HG02885 (cell line): ENCODE data around the gene OSER1.
"Not testable (repeated sequence)": the region's sequence is repeated elsewhere in the genome, so short reads cannot be mapped to it uniquely, and the experiment has no call there.

Experiments
- ATAC-seq: cut with Tn5 transposase; IDR thresholded peaks from one replicate; pipeline ENCODE4 v1.9.1; 2021; ENCODE audit warnings: mild to moderate bottlenecking; ENCODE audit not compliant: unreplicated experiment, poor library complexity

OSER1 gene

GRCh38 chr20:44210406-44211176 lies at the start of gene OSER1:
Gene OSER1, minus strand, starts transcription at chr20:44210771. Its CDS starts 3,814 bp downstream, at chr20:44206957.
- peak; percentile 85 for ATAC-seq

GRCh38 chr20:44258226-44258890 lies 47.8 kb upstream of the OSER1 start:
- ATAC-seq, result no peak

DNA sequence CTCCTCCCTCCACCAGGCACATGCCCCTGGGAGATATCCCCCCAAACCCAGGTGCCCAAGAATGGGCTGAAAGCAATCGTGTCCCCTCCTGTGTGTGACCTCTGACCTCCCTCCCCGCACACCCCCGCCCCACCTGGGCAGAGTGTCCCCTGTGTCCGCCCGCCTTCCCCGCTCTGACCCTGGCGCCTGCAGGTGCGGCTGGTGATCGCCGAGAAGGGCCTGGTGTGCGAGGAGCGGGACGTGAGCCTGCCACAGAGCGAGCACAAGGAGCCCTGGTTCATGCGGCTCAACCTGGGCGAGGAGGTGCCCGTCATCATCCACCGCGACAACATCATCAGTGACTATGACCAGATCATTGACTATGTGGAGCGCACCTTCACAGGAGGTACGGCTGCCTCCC lies 46.4 kb upstream of the OSER1 start:
- ATAC-seq, result no peak

DNA sequence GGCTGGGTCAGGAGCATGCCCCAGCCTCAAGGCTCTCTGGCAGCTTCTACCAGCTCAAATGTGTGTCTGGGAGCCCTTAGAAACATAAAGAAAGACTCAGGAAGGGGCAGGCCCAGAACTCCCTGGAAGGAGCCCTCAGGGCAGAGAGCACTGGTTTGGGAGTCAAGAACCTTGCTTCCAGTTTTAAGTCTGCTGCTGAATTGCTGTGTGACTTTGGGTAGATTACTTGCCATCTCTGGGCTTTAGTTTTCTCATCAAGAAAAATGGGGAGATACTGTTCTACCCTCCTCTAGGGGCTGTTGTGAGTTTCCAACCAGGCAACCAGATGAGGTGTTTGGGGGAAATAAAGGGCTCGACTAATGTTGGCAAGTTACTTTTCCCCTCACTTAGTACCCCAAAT lies 45.4 kb upstream of the OSER1 start:
- no peak for ATAC-seq

DNA sequence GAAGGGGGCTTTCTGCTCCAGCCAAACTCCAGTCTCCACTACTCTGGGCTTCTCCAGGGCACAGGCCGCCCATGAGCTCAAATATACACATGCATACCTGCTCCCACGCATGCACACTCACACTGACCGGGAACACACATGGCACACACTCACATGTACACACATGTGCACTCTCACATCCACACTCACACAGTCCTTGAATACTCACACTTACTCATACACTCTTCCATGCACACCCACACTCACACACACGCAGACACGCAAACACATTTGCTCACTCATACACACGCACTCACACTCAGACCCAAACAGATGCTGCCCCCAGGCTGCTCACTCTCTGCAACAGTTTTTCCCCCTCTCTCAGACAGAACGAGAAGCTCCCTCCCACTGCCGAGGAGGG lies 43.5 kb upstream of the OSER1 start:
- ATAC-seq, result no peak

GRCh38 chr20:44253528-44253927 lies 43.0 kb upstream of the OSER1 start:
- no peak for ATAC-seq

GRCh38 chr20:44251284-44251683 lies 40.7 kb upstream of the OSER1 start:
- no peak for ATAC-seq

DNA sequence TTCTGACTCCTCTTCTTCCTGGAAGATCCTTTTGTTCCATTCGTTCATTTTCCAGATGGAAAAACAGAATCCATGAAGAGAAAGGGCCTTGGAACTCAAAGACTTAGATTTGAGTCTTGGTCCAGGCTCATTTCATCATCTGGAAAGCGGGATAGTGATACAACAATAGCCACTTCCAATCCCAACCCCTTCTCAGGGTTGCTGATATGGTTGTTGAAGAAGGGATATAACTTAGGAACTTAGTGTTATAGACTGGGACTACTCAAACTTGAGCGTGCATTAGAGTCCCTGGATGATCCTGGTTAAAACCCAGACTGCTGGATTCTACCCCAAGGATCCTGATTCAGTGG lies 37.8 kb upstream of the OSER1 start:
- no peak for ATAC-seq

DNA sequence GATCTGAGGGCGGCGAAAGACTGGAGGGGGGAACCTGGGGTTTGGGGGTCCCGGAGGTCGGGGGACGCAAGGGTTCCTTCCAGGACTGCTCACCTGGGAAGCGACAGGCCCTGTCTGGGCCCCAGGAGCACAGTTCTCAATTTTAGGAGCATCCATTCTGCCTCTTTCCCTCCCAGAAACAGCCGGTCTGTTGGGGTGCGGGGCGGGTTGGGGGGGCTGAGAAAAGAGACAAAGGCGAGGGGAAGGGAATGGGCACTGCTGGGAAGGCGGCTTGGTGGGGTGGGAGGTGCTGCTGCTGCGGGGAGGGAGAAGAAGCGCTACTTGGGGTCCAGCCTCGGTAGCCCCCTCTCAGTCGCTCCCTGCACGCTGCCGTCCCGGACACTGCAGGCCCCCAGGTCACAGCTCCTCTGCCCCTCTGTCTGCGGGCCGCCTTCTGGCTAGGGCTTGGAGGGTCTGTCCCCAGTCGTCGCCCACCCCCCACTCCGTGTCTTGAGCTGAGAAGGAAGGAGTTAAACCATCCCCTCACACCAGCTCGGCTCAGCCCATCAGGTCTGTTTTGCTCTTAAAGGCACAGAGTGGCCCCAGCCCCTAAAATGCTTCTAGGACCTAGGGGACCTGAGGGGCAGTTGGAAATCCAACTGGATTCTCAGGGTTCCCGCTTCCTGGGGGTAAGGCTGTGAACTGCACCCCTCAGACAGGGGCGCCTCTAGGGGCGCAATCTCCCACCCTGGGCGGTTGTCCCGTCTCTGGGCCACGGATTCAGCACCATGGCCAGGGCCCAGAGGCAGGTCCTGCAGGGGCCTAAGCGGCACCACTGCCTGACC lies 37.2 kb upstream of the OSER1 start:
- no peak for ATAC-seq

GRCh38 chr20:44247131-44247571 lies 36.6 kb upstream of the OSER1 start, which contains the start of gene GDAP1L1:
Gene GDAP1L1, plus strand, starts transcription at chr20:44247308. Its CDS starts 27 bp downstream, at chr20:44247335.
- ATAC-seq, result no peak

DNA sequence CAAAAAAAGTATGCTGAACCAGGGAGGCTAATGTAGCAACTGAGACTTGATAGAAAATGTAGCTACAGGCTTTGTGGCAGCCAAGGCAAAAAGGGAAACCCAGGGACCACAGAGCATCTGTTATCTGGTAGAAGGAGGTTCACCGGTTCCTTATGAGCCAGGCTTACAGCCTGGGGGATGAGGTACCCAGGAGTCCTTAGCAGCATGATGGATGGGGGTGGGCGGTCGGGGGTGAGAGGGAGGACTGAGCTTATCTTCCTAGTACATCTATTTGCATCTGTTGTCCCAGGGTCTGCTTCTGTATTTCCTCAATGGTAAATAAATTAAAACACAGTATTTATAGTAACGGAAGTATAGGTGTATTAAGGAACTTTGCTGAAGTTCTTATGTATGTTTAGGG lies 35.4 kb upstream of the OSER1 start:
- ATAC-seq, result no peak

GRCh38 chr20:44241796-44242195 lies 31.2 kb upstream of the OSER1 start:
- ATAC-seq, result no peak

GRCh38 chr20:44236840-44237239 lies 26.3 kb upstream of the OSER1 start:
- not testable (repeated sequence) for ATAC-seq

DNA sequence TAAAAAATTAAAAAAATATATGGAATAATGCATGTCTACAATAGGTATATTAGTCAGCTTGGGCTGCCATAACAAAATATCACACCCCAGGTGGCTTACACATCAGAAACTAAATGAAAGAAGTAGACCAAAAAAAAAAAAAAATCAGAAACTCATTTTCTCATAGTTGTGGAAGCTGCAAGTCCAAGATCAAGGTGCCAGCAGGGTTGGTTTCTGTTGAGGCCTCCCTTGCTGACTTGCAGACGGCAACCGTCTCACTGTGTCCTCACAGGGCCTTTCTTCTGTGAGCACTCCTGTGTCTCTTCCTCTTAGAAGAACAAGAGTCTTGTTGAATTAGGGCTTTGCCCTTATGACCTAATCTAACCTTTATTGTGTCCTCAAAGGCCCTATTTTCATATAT lies 25.1 kb upstream of the OSER1 start:
- no peak for ATAC-seq

DNA sequence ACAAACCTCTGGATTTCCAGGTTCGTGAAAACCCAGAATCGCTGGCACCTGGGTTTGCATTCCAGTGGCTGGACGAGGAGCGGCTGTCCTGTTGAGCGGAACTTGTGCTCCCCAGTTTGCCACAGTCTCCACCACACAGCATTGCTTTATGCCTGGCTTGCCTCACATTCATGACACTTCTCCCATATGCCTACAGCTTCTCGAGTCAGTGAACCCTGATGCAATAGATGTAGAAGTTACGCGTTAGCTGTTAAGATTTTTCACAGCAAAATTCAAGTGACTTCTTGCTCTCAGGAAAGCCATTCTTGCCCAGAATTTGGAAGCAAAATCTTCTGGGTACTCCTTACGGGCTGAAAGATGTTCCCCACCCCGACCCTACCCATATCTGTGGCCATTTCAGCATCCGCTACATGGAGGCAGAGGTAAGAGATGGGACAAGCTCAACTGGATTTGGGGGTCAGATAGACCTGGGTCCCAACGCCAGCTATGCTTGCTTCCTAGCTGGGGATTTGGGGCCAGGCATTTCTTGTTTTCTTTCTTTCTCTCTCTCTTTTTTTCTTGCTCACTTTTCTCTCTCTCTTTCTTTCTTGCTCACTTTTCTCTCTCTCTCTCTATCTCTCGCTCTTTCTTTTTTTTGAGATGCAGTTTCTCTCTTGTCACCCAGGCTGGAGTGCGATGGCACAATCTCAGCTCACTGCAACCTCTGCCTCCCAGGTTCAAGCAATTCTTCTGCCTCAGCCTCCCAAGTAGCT lies 24.2 kb upstream of the OSER1 start:
- ATAC-seq, result no peak

DNA sequence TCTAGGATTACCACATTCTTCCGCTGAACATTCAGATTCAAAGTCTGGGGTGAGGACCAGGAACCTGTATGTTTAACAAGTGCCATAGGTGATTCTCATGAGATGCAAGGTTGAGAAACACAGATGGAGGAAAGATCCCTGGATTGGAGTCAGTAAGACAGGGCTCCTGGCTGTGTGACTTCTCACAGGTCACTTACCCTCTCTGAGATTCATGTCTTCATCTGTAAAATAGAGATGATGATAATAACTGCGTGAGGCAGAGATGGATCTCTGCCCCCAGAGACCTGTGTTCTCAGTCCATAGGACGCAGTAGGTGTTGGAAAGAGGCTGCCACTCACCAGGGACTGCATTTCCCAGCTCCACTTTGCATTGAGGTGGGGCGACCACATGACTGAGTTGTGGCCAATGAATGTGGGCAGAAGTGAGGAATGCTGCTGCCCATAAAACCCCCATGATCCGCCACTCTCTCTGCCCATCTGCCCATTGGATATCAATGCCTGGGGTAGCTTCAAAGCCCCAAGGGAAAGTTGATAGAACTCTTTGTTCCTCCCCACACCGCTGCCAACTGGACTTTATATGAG lies 23.0 kb upstream of the OSER1 start:
- ATAC-seq, result no peak

DNA sequence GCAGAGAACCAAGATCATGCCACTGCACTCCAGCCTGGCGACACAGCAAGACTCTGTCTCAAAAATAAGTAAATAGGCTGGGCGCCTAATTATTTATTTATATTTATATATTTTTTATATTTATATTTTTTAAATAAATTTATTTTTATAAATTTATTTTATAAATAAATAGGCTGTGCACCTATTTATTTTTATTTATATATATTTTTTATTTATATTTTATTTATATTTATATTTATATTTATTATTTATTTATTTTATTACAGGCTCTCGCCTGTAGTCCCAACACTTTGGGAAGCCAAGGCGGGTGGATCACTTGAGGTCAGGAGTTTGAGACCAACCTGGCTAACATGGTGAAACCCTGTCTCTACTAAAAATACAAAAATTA lies 21.9 kb upstream of the OSER1 start:
- not testable (repeated sequence) for ATAC-seq

- no peak for ATAC-seq
These were observed 21.3 kb upstream of the OSER1 start for GRCh38 chr20:44231713-44232468.

- ATAC-seq, result no peak
These were observed 20.6 kb upstream of the OSER1 start for GRCh38 chr20:44231193-44231592.
